Thyroid gland (tissue), 4 donors: Measurements from ENCODE around the gene PPP2R5C. TPM values are rescaled to one million over a fixed set of nuclear protein-coding genes. Genes with fewer than 3 reads are reported as not detected.
"Not testable (repeated sequence)": the region's sequence is repeated elsewhere in the genome, so short reads cannot be mapped to it uniquely, and the experiment has no call there.

ENCODE experiments used
- DNase-seq, 2 donors: peaks; one replicate each; pipeline ENCODE4 v3.0.0-alpha.2; 2019
- H3K27ac ChIP-seq, 3 donors: fragments of 200-600 bp; sonication (generic); 1 replicate in 2 of 3; 2 replicates in 1 of 3; pipeline ENCODE4 v1.5.1; 2016 to 2019; ENCODE audit warnings: mild to moderate bottlenecking in 1 of 3, moderate library complexity in 1 of 3
- H3K27me3 ChIP-seq: fragments of 200-600 bp; sonication (generic); one replicate; pipeline ENCODE4 v1.5.1; 2019
- H3K36me3 ChIP-seq, 2 donors: fragments of 200-600 bp; sonication (generic); one replicate each; pipeline ENCODE4 v1.5.1; 2016 to 2019
- H3K4me1 ChIP-seq, 2 donors: fragments of 200-600 bp; sonication (generic); one replicate each; pipeline ENCODE4 v1.5.1; 2017 to 2019
- H3K4me3 ChIP-seq, 3 donors: fragments of 200-600 bp; sonication (generic); replicated peaks in 1 of 3; 1 replicate in 2 of 3; 2 replicates in 1 of 3; pipeline ENCODE4 v1.5.1; 2016; ENCODE audit warnings: mild to moderate bottlenecking in 1 of 3
- H3K9me3 ChIP-seq: fragments of 200-600 bp; sonication (generic); one replicate; pipeline ENCODE4 v1.5.1; 2017
- POLR2A ChIP-seq, 2 donors: fragments of 450-650 bp; IDR thresholded peaks; one replicate each; pipeline ENCODE4 v1.6.1; 2017; ENCODE audit warnings: antibody characterized with exemption in 2 of 2, mild to moderate bottlenecking in 2 of 2, moderate library complexity in 1 of 2
- WGBS, 2 donors: methylation state at CpG; one replicate each; pipeline ENCODE4 v1.1.5; 2017; 5-methylcytosine and 5-hydroxymethylcytosine counted together
- intact Hi-C: fragments of 100-400 bp; cut with DNase I; formaldehyde crosslinking; loops from one replicate; pipeline ENCODE4 v1.15.1; 2023
- total RNA-seq, 4 donors: library from RNA; depleted of rRNA; stranded (reverse); fragments of >200 nt; gene quantifications; one replicate each; pipeline ENCODE4 v1.2.3, GENCODE V29; 2016
- TF ChIP-seq, protein P1 (sequence below), 6 experiments: fragments of 200-600 bp in 3 of 6; fragments of 450-650 bp in 3 of 6; sonication (generic) in 3 of 6; IDR thresholded peaks; one replicate each; pipeline ENCODE4 v1.5.1; 2016 to 2019; ENCODE audit warnings: antibody characterized with exemption in 6 of 6, mild to moderate bottlenecking in 2 of 6, inconsistent platforms in 1 of 6, moderate library complexity in 1 of 6

The PPP2R5C gene
- total RNA-seq, 4 donors from 2014 or later: 105 to 209 (median 141) TPM

DNA sequence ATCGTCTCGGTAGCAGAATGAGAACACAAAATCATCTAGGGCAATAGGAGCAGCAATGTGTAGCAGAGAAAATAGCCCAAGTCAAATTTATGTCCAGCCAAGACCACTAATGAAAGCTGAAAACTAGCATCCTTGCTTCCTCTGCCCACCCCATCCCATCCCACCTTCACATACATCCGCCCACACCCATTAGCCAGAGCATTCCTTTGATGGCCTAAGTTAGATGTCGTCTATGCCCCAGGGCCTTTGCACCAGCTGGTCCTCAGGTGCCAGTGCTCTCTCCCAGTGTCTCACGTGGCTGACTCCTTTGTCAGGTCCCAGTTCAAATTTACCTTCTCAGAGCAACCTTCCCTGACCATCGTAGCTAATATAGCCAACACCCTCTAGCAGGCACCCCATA, 17.8 kb upstream of the PPP2R5C start:
- H3K4me1 ChIP-seq: no peaks in the 10 kb centered on the region
- H3K27ac ChIP-seq: no peak overlapping the region
- 89 to 91% methylated on average over 6 of the region's 6 CpGs for WGBS, 2 donors
- intact Hi-C loops: no loop called here
- TF ChIP-seq, protein P1, sequence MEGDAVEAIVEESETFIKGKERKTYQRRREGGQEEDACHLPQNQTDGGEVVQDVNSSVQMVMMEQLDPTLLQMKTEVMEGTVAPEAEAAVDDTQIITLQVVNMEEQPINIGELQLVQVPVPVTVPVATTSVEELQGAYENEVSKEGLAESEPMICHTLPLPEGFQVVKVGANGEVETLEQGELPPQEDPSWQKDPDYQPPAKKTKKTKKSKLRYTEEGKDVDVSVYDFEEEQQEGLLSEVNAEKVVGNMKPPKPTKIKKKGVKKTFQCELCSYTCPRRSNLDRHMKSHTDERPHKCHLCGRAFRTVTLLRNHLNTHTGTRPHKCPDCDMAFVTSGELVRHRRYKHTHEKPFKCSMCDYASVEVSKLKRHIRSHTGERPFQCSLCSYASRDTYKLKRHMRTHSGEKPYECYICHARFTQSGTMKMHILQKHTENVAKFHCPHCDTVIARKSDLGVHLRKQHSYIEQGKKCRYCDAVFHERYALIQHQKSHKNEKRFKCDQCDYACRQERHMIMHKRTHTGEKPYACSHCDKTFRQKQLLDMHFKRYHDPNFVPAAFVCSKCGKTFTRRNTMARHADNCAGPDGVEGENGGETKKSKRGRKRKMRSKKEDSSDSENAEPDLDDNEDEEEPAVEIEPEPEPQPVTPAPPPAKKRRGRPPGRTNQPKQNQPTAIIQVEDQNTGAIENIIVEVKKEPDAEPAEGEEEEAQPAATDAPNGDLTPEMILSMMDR (IDR thresholded peaks at IDR 0.05): no peak
- no peak for TF ChIP-seq POLR2A (IDR thresholded peaks at IDR 0.05)
- no peak for DNase-seq
- H3K4me3 ChIP-seq: no peak overlapping the region
- H3K27me3 ChIP-seq: no peaks in the 10 kb centered on the region
- no peaks in the 10 kb centered on the region for H3K36me3 ChIP-seq
- no peaks in the 10 kb centered on the region for H3K9me3 ChIP-seq

DNA sequence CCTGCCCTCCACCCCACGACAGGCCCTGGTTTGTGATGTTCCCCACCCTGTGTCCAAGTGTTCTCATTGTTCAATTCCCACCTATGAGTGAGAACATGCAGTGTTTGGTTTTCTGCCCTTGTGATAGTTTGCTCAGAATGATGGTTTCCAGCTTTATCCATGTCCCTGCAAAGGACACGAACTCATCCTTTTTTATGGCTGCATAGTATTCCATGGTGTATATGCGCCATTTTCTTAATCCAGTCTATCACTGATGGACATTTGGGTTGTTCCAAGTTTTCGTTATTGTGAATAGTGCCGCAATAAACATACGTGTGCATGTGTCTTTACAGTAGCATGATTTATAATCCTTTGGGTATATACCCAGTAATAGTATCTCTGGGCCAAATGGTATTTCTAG, 17.1 kb upstream of the PPP2R5C start:
- 87 to 92% methylated on average over 6 of the region's 6 CpGs for WGBS, 2 donors
- H3K27ac ChIP-seq, H3K4me3 ChIP-seq, H3K36me3 ChIP-seq, H3K9me3 ChIP-seq, intact Hi-C loops, H3K27me3 ChIP-seq, DNase-seq, H3K4me1 ChIP-seq: not testable (repeated sequence)

DNA sequence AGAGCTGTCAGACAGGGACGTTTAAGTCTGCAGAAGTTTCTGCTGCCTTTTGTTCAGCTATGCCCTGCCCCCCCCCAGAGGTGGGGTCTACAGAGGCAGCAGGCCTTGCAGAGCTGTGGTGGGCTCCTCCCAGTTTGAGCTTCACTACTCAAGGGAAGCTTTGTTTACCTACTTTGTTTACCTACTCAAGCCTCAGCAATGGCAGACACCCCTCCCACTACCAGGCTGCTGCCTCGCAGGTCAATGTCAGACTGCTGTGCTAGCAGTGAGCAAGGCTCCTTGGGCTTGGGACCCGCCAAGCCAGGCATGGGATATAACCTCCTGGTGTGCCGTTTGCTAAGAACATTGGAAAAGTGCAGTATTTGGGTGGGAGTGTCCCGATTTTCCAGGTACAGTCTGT, 11.8 kb upstream of the PPP2R5C start:
- H3K27ac ChIP-seq, DNase-seq, H3K36me3 ChIP-seq, H3K4me1 ChIP-seq, H3K9me3 ChIP-seq, H3K27me3 ChIP-seq, H3K4me3 ChIP-seq, intact Hi-C loops: not testable (repeated sequence)
- whole genome bisulfite sequencing, 2 donors: 46 to 94% methylated on average over 2 to 4 of the region's 5 CpGs

DNA sequence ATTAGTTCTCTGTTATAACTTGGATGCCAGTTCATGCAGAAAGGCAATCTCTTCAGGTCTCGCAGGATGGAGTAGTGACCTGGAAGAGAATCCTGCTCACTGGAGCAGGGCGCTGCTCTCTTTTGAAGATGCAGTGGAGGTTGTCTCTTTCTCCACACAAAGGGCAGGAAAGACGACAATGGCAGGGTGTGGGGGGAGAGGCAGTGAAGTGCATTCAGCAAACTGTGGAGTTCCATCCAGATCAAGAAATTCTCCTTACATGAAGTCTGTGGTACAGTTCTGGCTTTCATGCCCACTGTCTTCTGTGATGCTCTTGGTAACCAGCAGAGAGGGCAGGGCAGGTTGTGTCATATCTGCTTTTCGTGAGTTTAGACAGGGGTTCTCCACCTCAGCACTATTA, 6.6 kb upstream of the PPP2R5C start:
- intact Hi-C loops: loop anchor here (5.0 kb wide), 1 partner anchor 48 kb away; no protein-coding TSS in a partner anchor
- no peaks in the 10 kb centered on the region for H3K9me3 ChIP-seq
- TF ChIP-seq, protein P1 (IDR thresholded peaks at IDR 0.05): no peak
- no peak for TF ChIP-seq POLR2A (IDR thresholded peaks at IDR 0.05)
- WGBS, 2 donors: 56 to 66% methylated on average over 4 of the region's 4 CpGs
- no peak overlapping the region for H3K4me3 ChIP-seq
- no peaks in the 10 kb centered on the region for H3K36me3 ChIP-seq
- H3K4me1 ChIP-seq: peaks cover 0 to 2% of the 10 kb centered on the region in 2 donors
- no peak overlapping the region for H3K27ac ChIP-seq
- H3K27me3 ChIP-seq: no peaks in the 10 kb centered on the region
- no peak for DNase-seq

DNA sequence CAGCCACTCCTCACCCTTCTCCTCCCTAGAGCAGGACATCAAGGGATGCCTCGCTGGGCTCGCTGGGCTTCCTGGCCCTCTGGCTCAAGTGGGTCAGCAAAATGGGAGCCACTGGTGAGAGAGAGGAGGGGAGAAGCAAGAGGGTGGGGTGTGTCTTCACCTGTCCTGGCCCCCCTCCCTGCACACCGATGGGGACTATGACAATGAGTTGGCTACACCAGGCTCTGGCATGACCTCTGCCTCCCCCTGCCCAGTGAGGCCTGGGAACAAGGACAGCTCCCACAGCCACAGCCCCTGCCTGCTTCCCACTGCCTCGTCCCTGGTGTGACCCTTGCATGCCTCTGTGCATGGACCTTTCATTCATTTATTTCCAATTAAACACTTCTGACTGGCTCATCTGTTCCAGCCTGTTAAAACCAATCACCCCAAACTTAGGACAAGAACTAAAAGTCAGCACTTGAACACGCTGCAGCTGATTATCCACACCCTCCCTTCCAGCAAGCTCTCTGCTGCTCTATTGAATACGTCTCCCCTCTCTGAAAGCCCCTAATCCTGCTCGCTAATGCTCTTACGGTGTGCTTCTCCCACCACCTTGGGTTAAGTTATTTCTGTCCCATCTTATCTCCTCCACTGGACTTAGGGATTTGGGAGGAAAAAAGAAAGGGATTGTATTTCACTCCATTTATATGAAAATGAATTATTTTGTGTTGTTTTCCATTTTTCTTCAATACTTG, 5.8 kb upstream of the PPP2R5C start:
- no peak for DNase-seq
- TF ChIP-seq POLR2A (IDR thresholded peaks at IDR 0.05): no peak
- TF ChIP-seq, protein P1 (IDR thresholded peaks at IDR 0.05): no peak
- intact Hi-C loops: loop anchor here (5.0 kb wide), 1 partner anchor 48 kb away; no protein-coding TSS in a partner anchor
- Histone ChIP-seq H3K9me3 (no peaks in the 10 kb centered on the region), H3K36me3 (no peaks in the 10 kb centered on the region), H3K4me3 (no peak overlapping the region), H3K27ac (no peak overlapping the region), H3K27me3 (no peaks in the 10 kb centered on the region), H3K4me1 (peaks cover 0 to 4% of the 10 kb centered on the region in 2 donors)
- WGBS, 2 donors: 76 to 78% methylated on average over 8 of the region's 8 CpGs

DNA sequence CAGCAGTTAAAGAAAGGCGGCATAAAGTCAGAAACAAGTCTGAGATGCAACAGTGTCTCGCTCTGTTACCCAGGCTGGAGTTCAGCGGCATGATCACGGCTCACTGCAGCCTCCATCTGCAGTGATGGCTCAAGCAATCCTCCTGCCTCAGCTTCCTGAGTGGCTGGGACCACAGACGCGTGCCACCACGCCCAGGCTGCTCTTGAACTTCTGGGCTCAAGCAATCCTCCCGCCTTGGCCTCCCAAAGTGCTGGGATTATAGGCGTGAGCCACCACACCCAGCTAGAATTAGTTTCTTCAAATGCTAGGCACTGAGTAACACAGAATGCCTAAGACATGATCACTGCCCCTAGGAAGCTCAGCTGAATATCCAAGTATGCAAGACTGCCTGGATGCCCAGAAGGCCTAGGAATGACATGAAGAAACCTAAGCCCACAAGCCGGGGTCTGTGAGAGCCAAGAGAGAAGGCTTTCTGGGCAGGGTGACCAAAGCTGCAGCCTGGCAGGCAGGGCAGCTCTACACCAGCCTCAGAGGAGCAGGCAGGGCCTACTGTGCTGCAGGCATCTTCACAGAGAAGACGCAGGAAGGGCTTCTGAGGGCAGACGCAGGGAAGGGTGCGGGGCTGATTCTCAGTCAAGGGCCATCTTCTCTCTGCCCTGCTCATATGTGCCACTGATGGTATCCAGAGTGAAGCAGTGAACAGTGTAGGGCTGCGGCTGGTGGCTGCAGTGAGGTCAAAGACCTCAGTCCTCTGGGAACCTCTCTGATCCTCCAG, 4.3 kb upstream of the PPP2R5C start:
- 88 to 94% methylated on average over 9 to 14 of the region's 14 CpGs for WGBS, 2 donors
- Histone ChIP-seq H3K4me1 (peaks cover 1 to 4% of the 10 kb centered on the region in 2 donors), H3K36me3 (no peaks in the 10 kb centered on the region), H3K27me3 (no peaks in the 10 kb centered on the region), H3K4me3 (no peak overlapping the region), H3K27ac (no peak overlapping the region), H3K9me3 (no peaks in the 10 kb centered on the region)
- no peak for DNase-seq
- no peak for TF ChIP-seq POLR2A (IDR thresholded peaks at IDR 0.05)
- TF ChIP-seq, protein P1 (IDR thresholded peaks at IDR 0.05): no peak
- intact Hi-C loops: loop anchor here (5.0 kb wide), 1 partner anchor 50 kb away; no protein-coding TSS in a partner anchor
